Endothelial cell of umbilical vein (primary cell): ENCODE results near the gene IL10RA. TPM values are rescaled to one million over a fixed set of nuclear protein-coding genes. Genes with fewer than 3 reads are reported as not detected.
A peak's percentile ranks its signal among the peaks of the same experiment; 100 is the strongest.

ENCODE experiments used
- Bru-seq: library from RNA; stranded (reverse); fragments of 400-500 nt; gene quantifications from one replicate; lab custom pipeline; 2021; lab: Mats Ljungman, UMichigan
- BruChase-seq, 2 experiments: library from RNA; stranded (reverse); fragments of 400-500 nt; gene quantifications; one replicate each; lab custom pipeline; 2021; lab: Mats Ljungman, UMichigan
- BruUV-seq: library from RNA; stranded (reverse); fragments of 400-500 nt; replicated peaks from 2 replicates; lab custom pipeline; 2021; lab: Mats Ljungman, UMichigan
- CTCF ChIA-PET: fragments of 300-600, 350-600 bp; sonication (Branson Sonifier 250); formaldehyde crosslinking; loops from one replicate; lab custom pipeline; 2021; ENCODE audit warnings: antibody characterized with exemption, inconsistent platforms; lab: Charles Lee
- POLR2A ChIA-PET: fragments of 300-600, 350-600 bp; sonication (Branson Sonifier 250); formaldehyde crosslinking; loops from one replicate; lab custom pipeline; 2021; ENCODE audit warnings: antibody characterized with exemption, inconsistent platforms; lab: Charles Lee
- DNase-seq: peaks from one replicate; pipeline ENCODE4 v3.0.0-alpha.2; 2011; ENCODE audit warnings: low read depth, low spot score
- FAIRE-seq: peaks from 2 replicates; lab custom pipeline; 2011; peaks lifted over from hg19 to GRCh38; lab: Jason Lieb, UNC
- H2AFZ ChIP-seq: 2 replicates; pipeline ENCODE4 v1.6.0; 2012; ENCODE audit warnings: low read depth, low read length, control low read depth, inconsistent platforms
- H3K27ac ChIP-seq: 2 replicates; pipeline ENCODE4 v1.5.1; 2011; ENCODE audit warnings: low read depth, mild to moderate bottlenecking, control low read depth, low read length, moderate library complexity; ENCODE audit not compliant: insufficient read depth
- H3K27me3 ChIP-seq, 2 experiments: 2 replicates each; pipeline versions ENCODE4 v1.6.0 to v1.6.1; 2011; ENCODE audit warnings: low read length in 2 of 2, mixed read lengths in 1 of 2; ENCODE audit not compliant: control insufficient read depth in 2 of 2, insufficient read depth in 2 of 2
- H3K36me3 ChIP-seq, 2 experiments: 2 replicates in 1 of 2; 3 replicates in 1 of 2; pipeline ENCODE4 v1.5.1; 2011; ENCODE audit warnings: low read length in 2 of 2, mild to moderate bottlenecking in 1 of 2, moderate library complexity in 1 of 2; ENCODE audit not compliant: control insufficient read depth in 2 of 2, insufficient read depth in 2 of 2; ENCODE audit errors: extremely low read depth in 1 of 2
- H3K4me1 ChIP-seq: 3 replicates; pipeline ENCODE4 v1.5.1; 2011; ENCODE audit warnings: mild to moderate bottlenecking, low read length; ENCODE audit not compliant: control insufficient read depth, insufficient read depth; ENCODE audit errors: extremely low read depth
- H3K4me2 ChIP-seq: 2 replicates; pipeline ENCODE4 v1.6.1; 2011; ENCODE audit warnings: low read length, control low read depth, mixed read lengths; ENCODE audit not compliant: insufficient read depth
- H3K4me3 ChIP-seq, 3 experiments: fragments of 200-600 bp in 1 of 3; sonication (generic), shearing (Covaris generic) in 1 of 3; replicated peaks in 1 of 3; 2 replicates each; pipeline ENCODE4 v1.5.1; 2011 to 2016; ENCODE audit warnings: control low read depth in 3 of 3, low read length in 3 of 3, mild to moderate bottlenecking in 2 of 3, inconsistent platforms in 1 of 3, low read depth in 1 of 3, moderate library complexity in 1 of 3; ENCODE audit not compliant: insufficient read depth in 1 of 3
- H3K79me2 ChIP-seq: 2 replicates; pipeline ENCODE4 v1.6.0; 2012; ENCODE audit warnings: low read length, inconsistent platforms; ENCODE audit not compliant: control insufficient read depth, insufficient read depth
- H3K9ac ChIP-seq: replicated peaks from 2 replicates; pipeline ENCODE3; 2011; ENCODE audit warnings: low read length, control low read depth; ENCODE audit not compliant: insufficient read depth; ENCODE audit errors: extremely low read depth
- H3K9me1 ChIP-seq: replicated peaks from 3 replicates; pipeline ENCODE4 v1.6.0; 2011; ENCODE audit warnings: mild to moderate bottlenecking, low read length; ENCODE audit not compliant: control insufficient read depth, insufficient read depth; ENCODE audit errors: extremely low read depth
- H3K9me3 ChIP-seq: replicated peaks from 2 replicates; pipeline ENCODE4 v1.5.1; 2012; ENCODE audit warnings: low read length, inconsistent platforms; ENCODE audit not compliant: control insufficient read depth, insufficient read depth
- H4K20me1 ChIP-seq: replicated peaks from 2 replicates; pipeline ENCODE3; 2011; ENCODE audit warnings: mild to moderate bottlenecking, low read length; ENCODE audit not compliant: control insufficient read depth, insufficient read depth; ENCODE audit errors: extremely low read depth
- CTCF ChIP-seq, 2 donors: IDR thresholded peaks; 1 replicate in 1 of 2; 2 replicates in 1 of 2; pipeline ENCODE4 v1.5.1; 2011; ENCODE audit warnings: low read length in 2 of 2, mild to moderate bottlenecking in 2 of 2, moderate library complexity in 2 of 2, control low read depth in 1 of 2, inconsistent platforms in 1 of 2, low read depth in 1 of 2; ENCODE audit not compliant: insufficient read depth in 1 of 2; ENCODE audit errors: extremely low read depth in 1 of 2
- EZH2 ChIP-seq: IDR thresholded peaks from 2 replicates; pipeline ENCODE4 v1.6.1; 2012; ENCODE audit warnings: borderline replicate concordance, low read depth, mild to moderate bottlenecking, moderate library complexity, low read length, inconsistent platforms; ENCODE audit not compliant: severe bottlenecking
- FOS ChIP-seq: IDR thresholded peaks from 2 replicates; pipeline ENCODE4 v1.6.1; 2011; ENCODE audit warnings: mild to moderate bottlenecking, low read length, moderate library complexity, borderline replicate concordance; ENCODE audit not compliant: insufficient read depth
- GATA2 ChIP-seq: IDR thresholded peaks from 2 replicates; pipeline ENCODE4 v1.7.0; 2011; ENCODE audit warnings: low read depth, mild to moderate bottlenecking, moderate library complexity, mixed read lengths, low read length; ENCODE audit not compliant: insufficient read length, insufficient read depth
- JUN ChIP-seq: IDR thresholded peaks from 2 replicates; pipeline ENCODE4 v1.6.1; 2011; ENCODE audit warnings: borderline replicate concordance, low read depth; ENCODE audit not compliant: insufficient read length, insufficient read depth
- MAX ChIP-seq: IDR thresholded peaks from 2 replicates; pipeline ENCODE4 v1.6.1; 2011; ENCODE audit not compliant: insufficient read depth, insufficient read length
- MYC ChIP-seq: IDR thresholded peaks from one replicate; pipeline ENCODE4 v1.6.1; 2011; ENCODE audit warnings: mild to moderate bottlenecking, low read depth, low read length
- POLR2A ChIP-seq: IDR thresholded peaks from 2 replicates; pipeline ENCODE4 v1.6.1; 2012; ENCODE audit warnings: low read depth, mild to moderate bottlenecking, control low read depth, low read length
- POLR2AphosphoS5 ChIP-seq: IDR thresholded peaks from 2 replicates; pipeline ENCODE4 v1.6.1; 2012; ENCODE audit warnings: low read depth, mild to moderate bottlenecking, control low read depth, low read length, moderate library complexity; ENCODE audit not compliant: insufficient read depth
- dilution Hi-C: fragments of 300-500 bp; cut with MboI; formaldehyde crosslinking; loops from one replicate; pipeline ENCODE4 v1.15.0; 2019; ENCODE audit warnings: low sequenced_read_pairs; ENCODE audit not compliant: extremely low pct_ligation_motif_present
- intact Hi-C: fragments of 100-400 bp; cut with micrococcal nuclease; formaldehyde crosslinking; loops from one replicate; pipeline ENCODE4 v1.10.0; 2022
- long read RNA-seq: library from polyadenylated mRNA; stranded (forward); transcript quantifications from one replicate; pipeline ENCODE4 v2.0.0, GENCODE V29; 2021
- polyA minus RNA-seq, 3 experiments: library from RNA; depleted of rRNA, polyadenylated mRNA; stranded (reverse); fragments of >200 nt; gene quantifications; 1 replicate in 1 of 3; 2 replicates in 2 of 3; pipeline ENCODE4 v1.2.3, GENCODE V29; 2011
- polyA plus RNA-seq, 4 experiments: library from polyadenylated mRNA; depleted of rRNA in 3 of 4; stranded (reverse) in 3 of 4; unstranded in 1 of 4; fragments of >200 nt; gene quantifications; 2 replicates each; pipeline versions ENCODE4 v1.2.1 to v1.2.3, GENCODE V29; 2011 to 2012; ENCODE audit warnings: missing spikeins in 1 of 4
- total RNA-seq: library from RNA; stranded (reverse); gene quantifications from 2 replicates; pipeline ENCODE4 v1.2.3, GENCODE V29; 2021

Gene IL10RA
- 0.14 TPM in 1 of 2 replicates, not detected in the other for total RNA-seq
- 0.04 and 0.11 TPM in 2 replicates for polyA plus RNA-seq
- 0.04 and 0.05 TPM in 2 replicates for polyA plus RNA-seq (2011; cell fraction: cytosol; rRNA removed)
- polyA plus RNA-seq (2011; cell fraction: nucleus; rRNA removed): 0.04 and 0.15 TPM in 2 replicates
- polyA plus RNA-seq (2012): 0.11 and 0.57 TPM in 2 replicates
- polyA minus RNA-seq: 1.0 TPM in 1 of 2 replicates, not detected in the other
- polyA minus RNA-seq (2011; cell fraction: cytosol; rRNA and poly(A)+ RNA removed): not detected
- polyA minus RNA-seq (2011; cell fraction: nucleus; rRNA and poly(A)+ RNA removed): not detected in 2 replicates
- Bru-seq, nascent RNA: percentile 12 among the genes with signal in this experiment
- BruChase-seq, experiment 1, labeled RNA remaining after a 6-hour chase: percentile 6 among the genes with signal in this experiment
- not detected for BruChase-seq, experiment 2, labeled RNA remaining after a 2-hour chase
- long read RNA-seq: 0 reads

- Histone ChIP-seq H3K27ac (no peak within 1 kb of the TSS), H3K9ac (peak within 1 kb of the TSS; percentile 32), H3K27me3 (peaks cover 12 to 17% of the 10 kb centered on the region in 2 experiments), H3K4me3 (peak within 1 kb of the TSS in 2 of 3 experiments; percentile 37 to 49), H3K4me1 (peaks cover 4% of the 10 kb centered on the region), H2AFZ (peak within 1 kb of the TSS; percentile 92), H3K9me3 (no peaks in the 10 kb centered on the region), H3K4me2 (peak within 1 kb of the TSS; percentile 68), H3K9me1 (no peaks in the 10 kb centered on the region), H3K36me3 (no peaks in the 10 kb centered on the region), H4K20me1 (no peaks in the 10 kb centered on the region), H3K79me2 (no peaks in the 10 kb centered on the region)
- peak; percentile 78 for FAIRE-seq
- BruUV-seq: no TSS peak
- ChIA-PET CTCF (interaction anchor here (0.9 to 3.9 kb wide), 4 partner anchors 12 to 167 kb away, joined by 3 to 20 read pairs (median 4); no protein-coding TSS in a partner anchor), POLR2A (interaction anchor here (0.5 kb wide), 1 partner anchor 23 kb away, joined by 4 read pairs; no protein-coding TSS in a partner anchor)
- DNase-seq: peak; percentile 78
- no peak for TF ChIP-seq MYC
- TF ChIP-seq CTCF (IDR thresholded peaks at IDR 0.05; ENCODE audit: extremely low read depth in 1 of 2, insufficient read depth in 1 of 2, low read depth in 1 of 2, low read length in 2 of 2): no peak
- no peak for TF ChIP-seq POLR2A
- no peak for TF ChIP-seq FOS
- no peak for TF ChIP-seq JUN
- no peak for TF ChIP-seq EZH2
- no peak for TF ChIP-seq POLR2AphosphoS5
- no peak for TF ChIP-seq MAX
- no peak for TF ChIP-seq GATA2
- intact Hi-C loops: loop anchor here (1.0 kb wide), 1 partner anchor 142 kb away; no protein-coding TSS in a partner anchor
- dilution Hi-C loops: no loop called here
These were observed at the start of gene IL10RA for GRCh38 chr11:117985953-117986887. Gene IL10RA (plus strand): TSS chr11:117986394. CDS start chr11:117986468, 74 bp downstream.
